Measurements from ENCODE around the gene SSR1.

Gene SSR1

DNA sequence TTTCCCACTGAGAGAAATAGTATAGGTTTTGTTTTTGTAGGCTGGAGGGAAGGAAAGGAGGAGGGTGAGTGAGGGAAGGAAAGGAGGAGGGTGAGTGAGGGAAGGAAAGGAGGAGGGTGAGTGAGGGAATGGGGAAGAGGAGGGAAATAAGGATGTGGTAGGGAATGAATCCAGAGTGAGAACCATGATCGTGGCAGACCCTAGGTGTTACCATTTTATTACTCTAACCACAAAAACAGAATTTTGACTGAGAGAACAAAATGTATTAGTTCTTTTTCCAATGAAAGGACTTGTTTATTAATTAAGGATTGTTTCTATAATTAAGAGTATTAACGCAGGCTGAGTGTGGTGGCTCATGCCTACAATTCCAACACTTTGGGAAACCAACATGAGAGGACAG, 16.4 kb downstream of the SSR1 start:
- no peak overlapping the region for H3K4me3 ChIP-seq (ENCODE audit: low read length)
- no peak overlapping the region for H3K4me2 ChIP-seq (ENCODE audit: low read depth, low read length)
- H3K9me3 ChIP-seq (replicated peaks; ENCODE audit: insufficient read depth, low read length), result no peaks in the 10 kb centered on the region
- H3F3A ChIP-seq (ENCODE audit: insufficient read depth, low read length), result peaks cover 9% of the 10 kb centered on the region; the same call in 1 of the 2 replicates
- TF ChIP-seq EZH2phosphoT487 (IDR thresholded peaks at IDR 0.05; ENCODE audit: low read length) (no peak), EZH2 (optimal IDR thresholded peaks at IDR 0.05; ENCODE audit: low read depth, low read length) (no peak)
- TF ChIP-seq, protein P1, sequence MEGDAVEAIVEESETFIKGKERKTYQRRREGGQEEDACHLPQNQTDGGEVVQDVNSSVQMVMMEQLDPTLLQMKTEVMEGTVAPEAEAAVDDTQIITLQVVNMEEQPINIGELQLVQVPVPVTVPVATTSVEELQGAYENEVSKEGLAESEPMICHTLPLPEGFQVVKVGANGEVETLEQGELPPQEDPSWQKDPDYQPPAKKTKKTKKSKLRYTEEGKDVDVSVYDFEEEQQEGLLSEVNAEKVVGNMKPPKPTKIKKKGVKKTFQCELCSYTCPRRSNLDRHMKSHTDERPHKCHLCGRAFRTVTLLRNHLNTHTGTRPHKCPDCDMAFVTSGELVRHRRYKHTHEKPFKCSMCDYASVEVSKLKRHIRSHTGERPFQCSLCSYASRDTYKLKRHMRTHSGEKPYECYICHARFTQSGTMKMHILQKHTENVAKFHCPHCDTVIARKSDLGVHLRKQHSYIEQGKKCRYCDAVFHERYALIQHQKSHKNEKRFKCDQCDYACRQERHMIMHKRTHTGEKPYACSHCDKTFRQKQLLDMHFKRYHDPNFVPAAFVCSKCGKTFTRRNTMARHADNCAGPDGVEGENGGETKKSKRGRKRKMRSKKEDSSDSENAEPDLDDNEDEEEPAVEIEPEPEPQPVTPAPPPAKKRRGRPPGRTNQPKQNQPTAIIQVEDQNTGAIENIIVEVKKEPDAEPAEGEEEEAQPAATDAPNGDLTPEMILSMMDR (IDR thresholded peaks at IDR 0.05; ENCODE audit: low read length), result no peak
- H2AFZ ChIP-seq (ENCODE audit: low read length), result no peak overlapping the region
- H3K9ac ChIP-seq (ENCODE audit: low read length), result no peak overlapping the region
- H3K27me3 ChIP-seq (replicated peaks; ENCODE audit: insufficient read depth, low read length), result no peaks in the 10 kb centered on the region
- peaks cover 8% of the 10 kb centered on the region; the same call in 1 of the 2 replicates for H4K20me1 ChIP-seq (ENCODE audit: insufficient read depth, low read length)
- H3K4me1 ChIP-seq (ENCODE audit: low read length), result no peaks in the 10 kb centered on the region
- no peaks in the 10 kb centered on the region for H3K9me2 ChIP-seq (replicated peaks; ENCODE audit: insufficient read depth, low read length)
- peaks cover 38% of the 10 kb centered on the region for H3K36me3 ChIP-seq (replicated peaks; ENCODE audit: insufficient read depth, low read length)
- no peak overlapping the region for H3K27ac ChIP-seq (ENCODE audit: low read length)
- H3K79me2 ChIP-seq (ENCODE audit: low read length), result peaks cover 56% of the 10 kb centered on the region
- DNase-seq, result no peak

DNA sequence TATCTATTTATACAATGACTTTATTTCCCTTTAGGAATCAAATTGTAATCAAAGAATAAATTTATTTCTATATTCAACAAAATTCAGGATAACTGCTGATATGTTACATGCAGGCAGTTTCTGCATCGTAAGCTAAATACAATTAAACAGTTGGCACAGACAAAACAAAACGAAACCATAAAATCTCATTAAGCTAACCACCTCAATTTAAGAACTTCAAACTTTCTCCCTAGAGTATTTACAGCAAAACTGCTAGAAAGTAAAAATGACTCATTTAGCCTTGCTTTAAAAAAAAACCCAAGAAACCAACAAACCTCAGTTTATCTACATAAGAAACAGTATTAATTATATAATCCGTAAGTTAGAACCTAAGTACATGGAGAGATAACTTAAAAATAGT, 17.1 kb downstream of the SSR1 start:
- Histone ChIP-seq H3K79me2 (ENCODE audit: low read length) (peaks cover 50% of the 10 kb centered on the region), H3F3A (ENCODE audit: insufficient read depth, low read length) (peaks cover 9% of the 10 kb centered on the region; the same call in 1 of the 2 replicates), H3K9ac (ENCODE audit: low read length) (no peak overlapping the region), H3K27ac (ENCODE audit: low read length) (no peak overlapping the region), H3K4me1 (ENCODE audit: low read length) (no peaks in the 10 kb centered on the region), H2AFZ (ENCODE audit: low read length) (no peak overlapping the region), H3K9me3 (replicated peaks; ENCODE audit: insufficient read depth, low read length) (no peaks in the 10 kb centered on the region), H3K36me3 (replicated peaks; ENCODE audit: insufficient read depth, low read length) (peaks cover 34% of the 10 kb centered on the region), H4K20me1 (ENCODE audit: insufficient read depth, low read length) (peaks cover 8% of the 10 kb centered on the region; the same call in 1 of the 2 replicates), H3K27me3 (replicated peaks; ENCODE audit: insufficient read depth, low read length) (no peaks in the 10 kb centered on the region), H3K4me2 (ENCODE audit: low read depth, low read length) (no peak overlapping the region), H3K4me3 (ENCODE audit: low read length) (no peak overlapping the region), H3K9me2 (replicated peaks; ENCODE audit: insufficient read depth, low read length) (no peaks in the 10 kb centered on the region)
- no peak for DNase-seq
- TF ChIP-seq, protein P1 (IDR thresholded peaks at IDR 0.05; ENCODE audit: low read length), result no peak
- TF ChIP-seq EZH2phosphoT487 (IDR thresholded peaks at IDR 0.05; ENCODE audit: low read length), result no peak
- TF ChIP-seq EZH2 (optimal IDR thresholded peaks at IDR 0.05; ENCODE audit: low read depth, low read length), result no peak

DNA sequence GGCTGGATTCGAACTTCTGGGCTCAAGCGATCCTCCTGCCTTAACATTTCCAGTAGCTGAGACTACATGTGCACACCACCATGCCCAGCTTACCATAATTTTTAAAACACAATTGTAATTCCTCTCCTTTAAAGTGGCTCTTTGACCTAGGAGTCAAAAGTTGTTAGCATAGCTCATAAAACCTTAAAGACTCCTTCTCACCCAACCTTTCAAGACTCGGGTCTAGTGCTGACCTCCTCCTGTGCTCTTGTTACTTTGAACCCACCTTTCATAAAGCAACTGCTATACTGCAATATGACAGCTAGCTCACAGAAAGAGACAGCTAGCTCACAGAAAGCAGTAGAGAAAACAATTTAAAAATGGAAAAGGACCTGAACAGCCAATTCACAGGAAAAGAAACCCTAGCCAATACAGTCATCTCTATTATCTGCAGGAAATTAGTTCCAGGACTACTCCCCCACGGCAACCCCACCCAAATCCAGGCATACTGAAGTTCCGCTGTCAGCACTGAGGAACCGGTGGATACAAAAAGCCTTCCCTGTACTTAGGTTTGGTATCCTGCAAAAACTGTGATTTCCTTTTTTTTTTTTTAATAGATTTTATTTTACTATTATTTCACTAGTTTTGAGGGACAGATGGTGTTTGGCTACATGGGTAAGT, 20.3 kb downstream of the SSR1 start:
- no peak overlapping the region for H2AFZ ChIP-seq (ENCODE audit: low read length)
- no peaks in the 10 kb centered on the region for H3F3A ChIP-seq (ENCODE audit: insufficient read depth, low read length)
- H3K4me1 ChIP-seq (ENCODE audit: low read length), result no peaks in the 10 kb centered on the region
- no peak for DNase-seq
- H3K27ac ChIP-seq (ENCODE audit: low read length), result no peak overlapping the region
- no peak overlapping the region for H3K4me2 ChIP-seq (ENCODE audit: low read depth, low read length)
- no peaks in the 10 kb centered on the region for H3K27me3 ChIP-seq (replicated peaks; ENCODE audit: insufficient read depth, low read length)
- H4K20me1 ChIP-seq (ENCODE audit: insufficient read depth, low read length), result peaks cover 8% of the 10 kb centered on the region; the same call in 1 of the 2 replicates
- no peaks in the 10 kb centered on the region for H3K9me2 ChIP-seq (replicated peaks; ENCODE audit: insufficient read depth, low read length)
- no peak overlapping the region for H3K9ac ChIP-seq (ENCODE audit: low read length)
- TF ChIP-seq EZH2phosphoT487 (IDR thresholded peaks at IDR 0.05; ENCODE audit: low read length) (no peak), EZH2 (optimal IDR thresholded peaks at IDR 0.05; ENCODE audit: low read depth, low read length) (no peak)
- TF ChIP-seq, protein P1 (IDR thresholded peaks at IDR 0.05; ENCODE audit: low read length), result no peak
- peaks cover 26% of the 10 kb centered on the region for H3K79me2 ChIP-seq (ENCODE audit: low read length)
- no peak overlapping the region for H3K4me3 ChIP-seq (ENCODE audit: low read length)
- peaks cover 25% of the 10 kb centered on the region for H3K36me3 ChIP-seq (replicated peaks; ENCODE audit: insufficient read depth, low read length)
- H3K9me3 ChIP-seq (replicated peaks; ENCODE audit: insufficient read depth, low read length), result no peaks in the 10 kb centered on the region

Data from MM.1S (cell line).